ENCODE results near the gene ISM1.

ISM1 gene

DNA sequence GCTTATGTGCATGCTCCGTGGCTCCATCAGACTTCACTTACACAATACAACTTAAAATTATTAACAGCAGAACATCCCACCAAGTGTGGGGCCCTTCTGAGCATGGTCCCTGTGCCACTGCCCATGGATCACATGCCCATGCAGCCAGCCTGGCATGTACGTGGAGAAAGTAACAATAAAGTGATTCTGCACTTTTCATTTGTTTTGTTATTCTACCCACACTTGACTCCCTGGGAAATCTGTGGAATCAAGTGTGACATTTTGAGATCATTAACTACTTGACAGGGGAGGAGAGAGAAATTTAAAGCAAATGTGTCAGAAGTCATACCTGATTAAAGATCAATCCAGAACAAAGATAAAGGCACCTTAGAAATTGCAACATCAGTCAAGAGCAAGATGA lies 112.0 kb downstream of the ISM1 start:
- Histone ChIP-seq H3K4me3 (ENCODE audit: low read depth, low read length) (no peak overlapping the region), H3K9me3 (no peaks in the 10 kb centered on the region), H3K36me3 (no peaks in the 10 kb centered on the region), H3K4me1 (no peaks in the 10 kb centered on the region), H3K27me3 (no peaks in the 10 kb centered on the region)
- no peak for DNase-seq
- TF ChIP-seq, protein P1, sequence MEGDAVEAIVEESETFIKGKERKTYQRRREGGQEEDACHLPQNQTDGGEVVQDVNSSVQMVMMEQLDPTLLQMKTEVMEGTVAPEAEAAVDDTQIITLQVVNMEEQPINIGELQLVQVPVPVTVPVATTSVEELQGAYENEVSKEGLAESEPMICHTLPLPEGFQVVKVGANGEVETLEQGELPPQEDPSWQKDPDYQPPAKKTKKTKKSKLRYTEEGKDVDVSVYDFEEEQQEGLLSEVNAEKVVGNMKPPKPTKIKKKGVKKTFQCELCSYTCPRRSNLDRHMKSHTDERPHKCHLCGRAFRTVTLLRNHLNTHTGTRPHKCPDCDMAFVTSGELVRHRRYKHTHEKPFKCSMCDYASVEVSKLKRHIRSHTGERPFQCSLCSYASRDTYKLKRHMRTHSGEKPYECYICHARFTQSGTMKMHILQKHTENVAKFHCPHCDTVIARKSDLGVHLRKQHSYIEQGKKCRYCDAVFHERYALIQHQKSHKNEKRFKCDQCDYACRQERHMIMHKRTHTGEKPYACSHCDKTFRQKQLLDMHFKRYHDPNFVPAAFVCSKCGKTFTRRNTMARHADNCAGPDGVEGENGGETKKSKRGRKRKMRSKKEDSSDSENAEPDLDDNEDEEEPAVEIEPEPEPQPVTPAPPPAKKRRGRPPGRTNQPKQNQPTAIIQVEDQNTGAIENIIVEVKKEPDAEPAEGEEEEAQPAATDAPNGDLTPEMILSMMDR (IDR thresholded peaks at IDR 0.05; ENCODE audit: low read depth, low read length) = no peak

DNA sequence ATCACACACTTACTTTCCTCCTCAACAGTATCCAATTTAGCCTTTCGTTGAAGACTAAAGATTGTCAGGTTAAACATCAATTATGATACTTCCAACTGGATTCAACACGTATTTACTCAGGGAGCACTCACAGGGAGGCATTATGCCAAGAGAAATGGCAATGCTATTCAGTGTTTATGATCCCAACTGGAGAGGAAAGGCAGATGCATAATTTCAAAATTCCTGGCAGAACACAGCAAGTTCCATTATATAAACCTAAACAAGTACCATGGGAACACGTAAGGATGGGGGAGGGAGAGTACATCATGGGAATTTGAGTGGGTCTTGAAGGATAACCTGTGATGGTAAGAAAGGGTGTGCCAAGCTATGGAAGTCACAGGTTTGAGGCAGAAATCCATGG lies 112.7 kb downstream of the ISM1 start:
- H3K4me1 ChIP-seq = no peaks in the 10 kb centered on the region
- no peaks in the 10 kb centered on the region for H3K9me3 ChIP-seq
- no peaks in the 10 kb centered on the region for H3K27me3 ChIP-seq
- no peak for DNase-seq
- H3K4me3 ChIP-seq (ENCODE audit: low read depth, low read length) = no peak overlapping the region
- no peaks in the 10 kb centered on the region for H3K36me3 ChIP-seq
- TF ChIP-seq, protein P1 (IDR thresholded peaks at IDR 0.05; ENCODE audit: low read depth, low read length) = no peak

DNA sequence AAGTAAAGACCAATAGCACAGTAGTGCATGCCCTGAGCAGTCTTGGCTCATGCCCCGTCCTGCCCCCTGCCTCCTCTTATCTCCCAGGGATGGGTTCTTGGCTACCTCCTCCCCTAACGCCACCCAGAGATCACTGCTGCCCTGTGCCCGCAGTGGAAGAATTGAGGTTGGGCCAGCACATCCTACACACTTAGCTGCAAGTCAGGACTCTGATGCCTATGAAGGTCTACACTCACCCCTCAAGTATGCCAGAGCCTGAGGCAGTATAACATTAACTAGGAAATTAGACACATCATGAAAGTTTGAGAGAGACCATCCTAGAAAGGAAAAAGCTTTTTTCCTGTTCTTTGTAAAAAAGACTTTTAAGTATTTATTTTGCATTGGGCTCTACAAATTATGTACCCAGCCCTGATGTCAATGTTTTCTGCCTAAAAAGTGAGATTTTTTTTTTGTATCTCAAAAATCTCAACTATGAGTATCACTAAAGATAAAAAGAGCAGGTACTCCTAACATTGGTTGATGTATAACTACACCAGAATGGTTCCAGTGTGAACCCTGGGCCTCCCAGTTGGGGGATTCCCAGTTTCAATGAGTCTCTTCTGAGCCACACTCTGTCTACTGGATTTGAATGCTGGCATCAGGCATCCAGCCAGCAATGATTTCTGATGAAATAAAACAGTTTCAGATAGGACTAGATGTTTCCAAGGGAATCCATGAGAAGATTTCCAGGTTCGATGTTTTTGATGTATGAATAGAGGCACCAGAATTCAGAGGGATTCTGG lies 115.4 kb downstream of the ISM1 start:
- no peak for DNase-seq
- Histone ChIP-seq H3K36me3 (no peaks in the 10 kb centered on the region), H3K4me1 (no peaks in the 10 kb centered on the region), H3K27me3 (no peaks in the 10 kb centered on the region), H3K4me3 (ENCODE audit: low read depth, low read length) (no peak overlapping the region), H3K9me3 (no peaks in the 10 kb centered on the region)
- TF ChIP-seq, protein P1 (IDR thresholded peaks at IDR 0.05; ENCODE audit: low read depth, low read length) = no peak

DNA sequence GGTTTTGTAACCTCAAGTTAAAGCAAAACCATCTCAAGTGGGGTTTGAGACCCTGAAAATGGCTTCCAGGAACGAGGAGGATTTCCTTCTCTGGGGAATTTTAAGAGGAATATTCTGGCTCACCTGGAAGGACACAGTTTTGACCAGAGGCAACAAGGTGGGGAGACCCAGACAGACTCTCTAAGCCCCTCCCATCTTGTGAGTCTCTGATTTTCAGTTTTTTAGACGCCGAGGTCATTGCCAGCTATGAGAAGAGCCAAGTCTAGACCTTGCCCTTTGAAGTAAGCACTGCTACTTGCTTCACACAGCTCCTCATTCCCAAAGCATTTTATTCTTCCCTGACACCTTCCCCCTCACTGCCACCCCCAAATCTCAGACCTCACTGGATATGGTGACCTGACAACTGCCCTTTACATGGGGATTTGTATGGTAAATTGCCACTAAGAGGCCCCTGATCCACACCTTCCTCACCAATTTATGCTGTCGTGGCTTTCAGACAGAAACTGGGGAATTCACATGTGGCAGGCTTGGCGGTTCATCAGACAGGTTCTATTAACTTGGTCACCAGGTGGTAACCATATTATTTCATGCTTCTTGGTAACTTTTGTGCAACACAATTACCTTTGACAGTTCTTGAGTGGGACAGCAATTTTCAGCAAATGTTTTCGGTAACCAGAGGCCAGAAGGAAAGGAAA lies 116.2 kb downstream of the ISM1 start:
- DNase-seq = no peak
- Histone ChIP-seq H3K4me1 (no peaks in the 10 kb centered on the region), H3K36me3 (no peaks in the 10 kb centered on the region), H3K4me3 (ENCODE audit: low read depth, low read length) (no peak overlapping the region), H3K27me3 (no peaks in the 10 kb centered on the region), H3K9me3 (no peaks in the 10 kb centered on the region)
- TF ChIP-seq, protein P1 (IDR thresholded peaks at IDR 0.05; ENCODE audit: low read depth, low read length) = no peak

DNA sequence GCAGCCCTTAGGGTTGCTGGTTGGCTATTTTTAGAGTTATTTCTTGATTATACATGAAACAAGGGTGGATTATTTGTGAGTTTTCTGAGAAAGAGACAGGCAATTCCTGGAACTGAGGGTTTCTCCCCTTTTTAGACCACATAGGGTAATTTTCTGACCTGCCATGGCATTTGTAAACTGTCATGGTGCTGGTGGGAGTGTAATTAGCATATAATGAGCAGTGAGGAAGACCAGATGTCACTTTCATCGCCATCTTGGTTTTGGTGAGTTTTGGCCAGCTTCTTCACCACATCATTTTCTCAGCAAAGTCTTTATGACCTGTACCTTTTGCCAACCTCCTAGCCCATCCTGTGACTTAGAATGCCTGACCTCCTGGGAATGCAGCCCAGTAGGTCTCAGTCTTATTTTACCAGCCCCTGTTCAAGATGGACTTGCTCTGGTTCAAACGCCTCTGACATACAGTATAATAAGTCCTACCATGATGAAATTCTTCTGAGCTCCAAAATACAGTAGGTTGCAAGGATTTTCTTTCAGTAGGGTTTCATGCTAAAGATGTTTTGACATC lies 117.1 kb downstream of the ISM1 start:
- Histone ChIP-seq H3K36me3 (no peaks in the 10 kb centered on the region), H3K9me3 (no peaks in the 10 kb centered on the region), H3K4me3 (ENCODE audit: low read depth, low read length) (no peak overlapping the region), H3K27me3 (no peaks in the 10 kb centered on the region), H3K4me1 (no peaks in the 10 kb centered on the region)
- DNase-seq = no peak
- TF ChIP-seq, protein P1 (IDR thresholded peaks at IDR 0.05; ENCODE audit: low read depth, low read length) = no peak

DNA sequence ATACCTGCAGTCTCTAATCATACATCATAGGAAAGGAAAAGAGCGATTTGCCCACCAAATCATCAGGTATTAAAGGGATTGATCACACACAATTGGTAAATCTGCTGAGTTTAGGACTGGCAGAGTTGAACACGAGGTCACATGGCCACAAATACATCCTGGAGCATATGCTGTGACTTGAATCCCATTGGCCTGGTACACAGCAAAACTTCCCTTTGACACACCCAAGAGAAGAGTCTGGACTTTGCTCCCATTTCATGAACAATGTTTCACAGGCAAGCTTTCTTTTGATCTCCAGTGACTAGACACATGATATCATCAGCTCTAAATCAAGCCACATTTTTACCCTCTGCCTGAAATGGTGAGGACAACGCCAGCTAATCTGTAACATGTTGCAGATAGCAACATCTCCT lies 117.9 kb downstream of the ISM1 start:
- Histone ChIP-seq H3K36me3 (no peaks in the 10 kb centered on the region), H3K4me1 (no peaks in the 10 kb centered on the region), H3K4me3 (ENCODE audit: low read depth, low read length) (no peak overlapping the region), H3K9me3 (no peaks in the 10 kb centered on the region), H3K27me3 (no peaks in the 10 kb centered on the region)
- no peak for DNase-seq
- TF ChIP-seq, protein P1 (IDR thresholded peaks at IDR 0.05; ENCODE audit: low read depth, low read length) = no peak

Measured in BE2C (cell line).